ENCODE data around the gene CBR3. TPM values are rescaled to one million over a fixed set of nuclear protein-coding genes. Genes with fewer than 3 reads are reported as not detected.

CBR3 gene
- total RNA-seq (10.8 and 13.3 TPM in 2 replicates), polyA plus RNA-seq (8.5 and 9.7 TPM in 2 replicates), polyA minus RNA-seq (4.0 and 5.8 TPM in 2 replicates), Bru-seq, nascent RNA (percentile 50 among the genes with signal in this experiment), BruChase-seq, experiment 1, labeled RNA remaining after a 6-hour chase (percentile 36 among the genes with signal in this experiment), BruChase-seq, experiment 2, labeled RNA remaining after a 2-hour chase (percentile 39 among the genes with signal in this experiment)
- 9.2 and 9.8 TPM in 2 replicates for polyA plus RNA-seq (2011; cell fraction: cytosol; rRNA removed)
- polyA plus RNA-seq (2011; cell fraction: nucleus; rRNA removed) = 2.9 and 4.0 TPM in 2 replicates
- 17.7 and 18.2 TPM in 2 replicates for polyA plus RNA-seq (2012)
- 4.5 TPM for polyA minus RNA-seq (2011; cell fraction: cytosol; rRNA and poly(A)+ RNA removed)
- polyA minus RNA-seq (2011; cell fraction: nucleus; rRNA and poly(A)+ RNA removed) = 0.77 and 2.6 TPM in 2 replicates
- long read RNA-seq, transcript CBR3-201 (3 exons, 1,169 nt) = major isoform, 51 of 61 reads
- long read RNA-seq, partial matches to known transcripts = 2 of 61 reads
- long read RNA-seq, other reads (novel, unspliced or antisense) = 8 of 61 reads

- H3K9me1 ChIP-seq (replicated peaks; ENCODE audit: control insufficient read depth, extremely low read depth, insufficient read depth, low read length) = no peaks in the 10 kb centered on the region
- DNase-seq (ENCODE audit: low read depth, low spot score) (peak; percentile 66), FAIRE-seq (no peak)
- peaks cover 7% of the 10 kb centered on the region for H3K79me2 ChIP-seq (ENCODE audit: control insufficient read depth, insufficient read depth, low read length)
- ChIA-PET CTCF (interaction anchor here (0.9 to 1.8 kb wide), 3 partner anchors 10 to 15 kb away, joined by 3 to 11 read pairs (median 5); no protein-coding TSS in a partner anchor), POLR2A (no interaction called here)
- peak within 1 kb of the TSS; percentile 32 to 87 (median 77) for H3K4me3 ChIP-seq (replicated peaks in 1 of 3; ENCODE audit: insufficient read depth in 1 of 3, low read depth in 1 of 3, low read length in 3 of 3)
- no peak for TF ChIP-seq CTCF (IDR thresholded peaks at IDR 0.05; ENCODE audit: extremely low read depth in 1 of 2, insufficient read depth in 1 of 2, low read depth in 1 of 2, low read length in 2 of 2)
- TF ChIP-seq MYC (IDR thresholded peaks at IDR 0.05; ENCODE audit: low read depth, low read length) = no peak
- no peak for TF ChIP-seq FOS (IDR thresholded peaks at IDR 0.05; ENCODE audit: borderline replicate concordance, insufficient read depth, low read length)
- no peak for TF ChIP-seq MAX (IDR thresholded peaks at IDR 0.05; ENCODE audit: insufficient read depth, insufficient read length)
- TF ChIP-seq EZH2 (IDR thresholded peaks at IDR 0.05; ENCODE audit: borderline replicate concordance, low read depth, low read length, severe bottlenecking) = no peak
- no peak for TF ChIP-seq POLR2A (IDR thresholded peaks at IDR 0.05; ENCODE audit: low read depth, low read length)
- no peak for TF ChIP-seq POLR2AphosphoS5 (IDR thresholded peaks at IDR 0.05; ENCODE audit: insufficient read depth, low read depth, low read length)
- no peak for TF ChIP-seq JUN (IDR thresholded peaks at IDR 0.05; ENCODE audit: borderline replicate concordance, insufficient read depth, insufficient read length, low read depth)
- no peak for TF ChIP-seq GATA2 (IDR thresholded peaks at IDR 0.05; ENCODE audit: insufficient read depth, insufficient read length, low read depth, low read length)
- no peaks in the 10 kb centered on the region for H4K20me1 ChIP-seq (replicated peaks; ENCODE audit: control insufficient read depth, extremely low read depth, insufficient read depth, low read length)
- BruUV-seq (replicated peaks) = no TSS peak
- H3K9ac ChIP-seq (replicated peaks; ENCODE audit: extremely low read depth, insufficient read depth, low read length) = peak within 1 kb of the TSS; percentile 27
- H3K27ac ChIP-seq (ENCODE audit: insufficient read depth, low read depth, low read length) = peak within 1 kb of the TSS; percentile 27
- dilution Hi-C loops (cut with MboI; ENCODE audit: extremely low pct_ligation_motif_present, low sequenced_read_pairs) = no loop called here
- peak within 1 kb of the TSS; percentile 93 for H3K4me2 ChIP-seq (ENCODE audit: insufficient read depth, low read length)
- H3K36me3 ChIP-seq (ENCODE audit: control insufficient read depth in 2 of 2, extremely low read depth in 1 of 2, insufficient read depth in 2 of 2, low read length in 2 of 2) = no peaks in the 10 kb centered on the region
- intact Hi-C loops (cut with micrococcal nuclease) = loop anchor here (1.0 to 5.0 kb wide), 2 partner anchors 21 to 187 kb away; partner anchors contain the start of genes DOP1B and MORC3
- peaks cover 14% of the 10 kb centered on the region for H3K4me1 ChIP-seq (ENCODE audit: control insufficient read depth, extremely low read depth, insufficient read depth, low read length)
- no peaks in the 10 kb centered on the region for H3K9me3 ChIP-seq (replicated peaks; ENCODE audit: control insufficient read depth, insufficient read depth, low read length)
- no peaks in the 10 kb centered on the region for H3K27me3 ChIP-seq (ENCODE audit: control insufficient read depth in 2 of 2, insufficient read depth in 2 of 2, low read length in 2 of 2)
- H2AFZ ChIP-seq (ENCODE audit: low read depth, low read length) = peak within 1 kb of the TSS; percentile 74
Observed at GRCh38 chr21:36134803-36135390, at the start of gene CBR3. Gene CBR3 (plus strand): TSS chr21:36135079. CDS start chr21:36135193, 114 bp downstream.

Data from endothelial cell of umbilical vein (primary cell).